IPS DF 6.9 (cell line): Measurements from ENCODE around the gene CAMKK2.
"Not testable (repeated sequence)": the region's sequence is repeated elsewhere in the genome, so short reads cannot be mapped to it uniquely, and the experiment has no call there.

Experiments
- DNase-seq: peaks from one replicate; pipeline ENCODE4 v3.0.0-alpha.2; 2013; ENCODE audit warnings: low read depth, low spot score
- H3K27ac ChIP-seq: one replicate; pipeline ENCODE4 v1.5.1; 2013; ENCODE audit warnings: low read length, control low read depth
- H3K27me3 ChIP-seq: 2 replicates; pipeline ENCODE4 v1.6.1; 2013; ENCODE audit warnings: mild to moderate bottlenecking, low read length; ENCODE audit not compliant: control insufficient read depth, insufficient read depth
- H3K36me3 ChIP-seq: 2 replicates; pipeline ENCODE4 v1.6.1; 2013; ENCODE audit warnings: low read length; ENCODE audit not compliant: control insufficient read depth, insufficient read depth
- H3K4me1 ChIP-seq: 2 replicates; pipeline ENCODE4 v1.6.1; 2013; ENCODE audit warnings: low read length; ENCODE audit not compliant: control insufficient read depth, insufficient read depth
- H3K4me3 ChIP-seq: 2 replicates; pipeline ENCODE4 v1.5.1; 2013; ENCODE audit warnings: mild to moderate bottlenecking, low read length
- H3K9me3 ChIP-seq: 2 replicates; pipeline ENCODE4 v1.6.1; 2013; ENCODE audit warnings: low read length, inconsistent platforms; ENCODE audit not compliant: control insufficient read depth, insufficient read depth
- WGBS: extraction: QIAGEN DNeasy Blood & Tissue Kit; methylation state at CpG from one replicate; pipeline ENCODE4 v1.1.7; 2013; ENCODE audit warnings: mixed read lengths, missing lambda C conversion rate; ENCODE audit not compliant: insufficient read length, insufficient coverage; 5-methylcytosine and 5-hydroxymethylcytosine counted together

Gene CAMKK2

GRCh38 chr12:121214855-121215745 is 81.4 kb downstream of the CAMKK2 start:
- Histone ChIP-seq H3K27ac (no peak overlapping the region), H3K27me3 (no peaks in the 10 kb centered on the region), H3K36me3 (no peaks in the 10 kb centered on the region), H3K4me1 (no peaks in the 10 kb centered on the region), H3K4me3 (no peak overlapping the region), H3K9me3 (no peaks in the 10 kb centered on the region)
- WGBS: no CpG with 5 or more reads among the region's 14 CpGs
- no peak for DNase-seq

GRCh38 chr12:121214166-121214777 is 82.2 kb downstream of the CAMKK2 start:
- WGBS: no CpG with 5 or more reads among the region's 11 CpGs
- H3K9me3 ChIP-seq: no peaks in the 10 kb centered on the region
- no peaks in the 10 kb centered on the region for H3K4me1 ChIP-seq
- no peak overlapping the region for H3K4me3 ChIP-seq
- no peaks in the 10 kb centered on the region for H3K27me3 ChIP-seq
- no peak for DNase-seq
- H3K36me3 ChIP-seq: no peaks in the 10 kb centered on the region
- H3K27ac ChIP-seq: no peak overlapping the region

- no peak for DNase-seq
- Histone ChIP-seq H3K27ac (no peak overlapping the region), H3K27me3 (no peaks in the 10 kb centered on the region), H3K9me3 (no peaks in the 10 kb centered on the region), H3K4me1 (no peaks in the 10 kb centered on the region), H3K36me3 (no peaks in the 10 kb centered on the region), H3K4me3 (no peak overlapping the region)
- no CpG with 5 or more reads among the region's 5 CpGs for WGBS
Observed at GRCh38 chr12:121212875-121213274, 83.6 kb downstream of the CAMKK2 start.

GRCh38 chr12:121209624-121210572 is 86.6 kb downstream of the CAMKK2 start, which contains the start of gene P2RX4:
Gene P2RX4 (plus strand): TSS chr12:121210129. CDS start chr12:121210165, 36 bp downstream.
- Histone ChIP-seq H3K36me3 (no peaks in the 10 kb centered on the region), H3K4me3 (peak within 1 kb of the TSS; percentile 63; the same call in 1 of the 2 replicates), H3K4me1 (no peaks in the 10 kb centered on the region), H3K9me3 (no peaks in the 10 kb centered on the region), H3K27me3 (no peaks in the 10 kb centered on the region), H3K27ac (no peak within 1 kb of the TSS)
- DNase-seq: peak; percentile 43
- WGBS: no CpG with 5 or more reads among the region's 97 CpGs

- no peak for DNase-seq
Observed at GRCh38 chr12:121209221-121209620, 87.3 kb downstream of the CAMKK2 start.

GRCh38 chr12:121208571-121208970 is 87.9 kb downstream of the CAMKK2 start:
- not testable (repeated sequence) for DNase-seq, H3K36me3 ChIP-seq, H3K9me3 ChIP-seq, H3K27me3 ChIP-seq, H3K4me1 ChIP-seq, H3K4me3 ChIP-seq, H3K27ac ChIP-seq
- no CpG with 5 or more reads among the region's 10 CpGs for WGBS

More at GRCh38 chr12:121209221-121209620, 87.3 kb downstream of the CAMKK2 start:
- H3K27me3 ChIP-seq: no peaks in the 10 kb centered on the region
- H3K9me3 ChIP-seq: no peaks in the 10 kb centered on the region
- H3K4me3 ChIP-seq: no peak overlapping the region
- no peaks in the 10 kb centered on the region for H3K36me3 ChIP-seq
- no CpG with 5 or more reads among the region's 15 CpGs for WGBS
- no peak overlapping the region for H3K27ac ChIP-seq
- no peaks in the 10 kb centered on the region for H3K4me1 ChIP-seq

- Histone ChIP-seq H3K27me3 (no peaks in the 10 kb centered on the region), H3K4me3 (no peak overlapping the region), H3K4me1 (no peaks in the 10 kb centered on the region), H3K27ac (no peak overlapping the region), H3K36me3 (no peaks in the 10 kb centered on the region), H3K9me3 (no peaks in the 10 kb centered on the region)
- WGBS: no CpG with 5 or more reads among the region's 7 CpGs
- no peak for DNase-seq
Observed at GRCh38 chr12:121205491-121205890, 91.0 kb downstream of the CAMKK2 start.

- no peaks in the 10 kb centered on the region for H3K9me3 ChIP-seq
- H3K27me3 ChIP-seq: no peaks in the 10 kb centered on the region
- no peaks in the 10 kb centered on the region for H3K36me3 ChIP-seq
- no peaks in the 10 kb centered on the region for H3K4me1 ChIP-seq
- H3K4me3 ChIP-seq: no peak overlapping the region
- no peak for DNase-seq
- H3K27ac ChIP-seq: no peak overlapping the region
- no CpG with 5 or more reads among the region's 11 CpGs for WGBS
Observed at GRCh38 chr12:121203482-121203881, 93.0 kb downstream of the CAMKK2 start.

GRCh38 chr12:121202407-121203355 is 93.8 kb downstream of the CAMKK2 start:
- H3K27ac ChIP-seq: no peak overlapping the region
- H3K4me1 ChIP-seq: no peaks in the 10 kb centered on the region
- no CpG with 5 or more reads among the region's 14 CpGs for WGBS
- DNase-seq: no peak
- no peaks in the 10 kb centered on the region for H3K27me3 ChIP-seq
- no peak overlapping the region for H3K4me3 ChIP-seq
- H3K36me3 ChIP-seq: no peaks in the 10 kb centered on the region
- no peaks in the 10 kb centered on the region for H3K9me3 ChIP-seq
